Measurements from ENCODE around the gene IGSF11.

DNA sequence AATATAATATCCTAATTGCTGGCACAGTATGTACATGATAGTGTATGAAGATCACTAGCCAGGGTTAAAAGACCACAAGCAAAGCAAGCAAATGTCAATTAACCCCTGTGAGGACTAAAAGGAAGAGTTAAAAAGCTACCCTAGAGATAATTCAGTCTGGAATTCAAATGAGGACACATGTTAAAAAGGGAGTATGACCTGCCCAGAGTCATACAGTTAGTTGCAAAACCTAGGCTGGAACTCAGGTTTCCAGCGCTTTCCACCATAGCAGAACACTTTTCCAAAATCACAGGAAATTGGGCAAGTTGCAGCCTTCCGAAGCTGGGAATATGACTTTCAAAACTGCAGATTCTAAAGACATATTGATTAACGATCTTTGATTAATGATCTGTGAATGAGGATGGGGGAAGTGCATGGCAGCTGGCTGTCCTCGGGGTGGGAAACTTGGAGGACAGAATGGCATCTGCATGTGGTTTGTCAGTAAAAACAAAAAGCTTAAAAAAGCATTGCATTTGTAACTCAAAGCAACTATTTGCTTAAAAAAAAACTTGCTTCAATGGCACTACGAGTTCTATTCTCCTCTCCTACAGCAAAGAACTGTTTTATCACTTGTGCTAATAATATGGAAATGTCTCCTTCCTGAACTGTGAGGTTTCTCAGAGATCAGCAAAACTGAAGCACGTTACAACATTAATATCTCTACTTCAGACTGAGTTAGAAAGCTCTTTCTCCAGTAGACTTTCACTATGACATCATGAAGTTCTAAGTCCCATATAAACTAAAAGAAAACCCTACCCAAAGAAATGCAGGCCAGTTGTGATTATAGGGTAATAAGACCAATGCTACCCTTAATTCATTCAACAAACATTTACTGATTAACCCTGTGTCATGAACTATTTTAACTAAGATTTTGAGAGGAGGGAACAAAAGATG is 46.2 kb downstream of the IGSF11 start:
- TF ChIP-seq CTCF (IDR thresholded peaks at IDR 0.05) (no peak), POLR2AphosphoS5 (IDR thresholded peaks at IDR 0.05) (no peak), POLR2A (IDR thresholded peaks at IDR 0.05) (no peak)
